Breast epithelium (tissue), 4 donors: Measurements from ENCODE around the gene PTPN21. TPM values are rescaled to one million over a fixed set of nuclear protein-coding genes. Genes with fewer than 3 reads are reported as not detected.
A peak's percentile ranks its signal among the peaks of the same experiment; 100 is the strongest.

ENCODE experiments used
- DNase-seq, 2 donors: peaks; one replicate each; pipeline ENCODE4 v3.0.0-alpha.2; 2019; ENCODE audit warnings: low spot score in 2 of 2
- H3K27ac ChIP-seq, 2 donors: fragments of 200-600 bp; sonication (generic) in 1 of 2; one replicate each; pipeline ENCODE4 v1.5.1; 2016 to 2019; ENCODE audit warnings: mild to moderate bottlenecking in 1 of 2
- H3K27me3 ChIP-seq, 2 donors: fragments of 200-600 bp; sonication (generic) in 1 of 2; one replicate each; pipeline versions ENCODE4 v1.5.1 to v1.6.0; 2017 to 2019; ENCODE audit warnings: control low read depth in 1 of 2, mild to moderate bottlenecking in 1 of 2
- H3K36me3 ChIP-seq: fragments of 200-600 bp; one replicate; pipeline ENCODE4 v1.5.1; 2019
- H3K4me1 ChIP-seq, 2 donors: fragments of 200-600 bp; sonication (generic); one replicate each; pipeline ENCODE4 v1.5.1; 2016 to 2019; ENCODE audit warnings: control low read depth in 1 of 2
- H3K4me3 ChIP-seq, 3 donors: fragments of 200-600 bp; sonication (generic); 1 replicate in 2 of 3; 2 replicates in 1 of 3; pipeline ENCODE4 v1.5.1; 2016 to 2019; ENCODE audit warnings: mild to moderate bottlenecking in 3 of 3, moderate library complexity in 2 of 3
- H3K9me3 ChIP-seq, 2 donors: fragments of 200-600 bp; sonication (generic) in 1 of 2; one replicate each; pipeline ENCODE4 v1.5.1; 2016 to 2019; ENCODE audit warnings: control low read depth in 1 of 2
- CTCF ChIP-seq, 3 donors: fragments of 450-650 bp; IDR thresholded peaks; one replicate each; pipeline ENCODE4 v1.5.1; 2016 to 2017; ENCODE audit warnings: antibody characterized with exemption in 3 of 3, mild to moderate bottlenecking in 3 of 3, moderate library complexity in 3 of 3
- POLR2A ChIP-seq: fragments of 450-650 bp; IDR thresholded peaks from one replicate; pipeline ENCODE4 v1.6.1; 2016; ENCODE audit warnings: antibody characterized with exemption, mild to moderate bottlenecking, moderate library complexity
- POLR2AphosphoS5 ChIP-seq, 3 donors: sonication (generic); formaldehyde crosslinking; IDR thresholded peaks; one replicate each; pipeline ENCODE4 v1.6.1; 2017; ENCODE audit warnings: antibody characterized with exemption in 3 of 3
- intact Hi-C: fragments of 100-400 bp; cut with DNase I; formaldehyde crosslinking; loops from one replicate; pipeline ENCODE4 v1.15.1; 2023; ENCODE audit warnings: low total_unique reads
- total RNA-seq, 3 donors: library from RNA; depleted of rRNA; stranded (reverse); fragments of >200 nt; gene quantifications; one replicate each; pipeline ENCODE4 v1.1.0, GENCODE V29; 2016

The PTPN21 gene
- total RNA-seq, 3 donors from 2014 or later: 14.4 to 18.1 (median 14.5) TPM

GRCh38 chr14:88488897-88489296 is 65.9 kb downstream of the PTPN21 start:
- intact Hi-C loops: no loop called here

GRCh38 chr14:88488081-88488480 is 66.7 kb downstream of the PTPN21 start:
- no peaks in the 10 kb centered on the region for H3K36me3 ChIP-seq
- H3K4me3 ChIP-seq: no peak overlapping the region
- intact Hi-C loops: no loop called here

More at GRCh38 chr14:88488897-88489296, 65.9 kb downstream of the PTPN21 start:
- no peak for TF ChIP-seq POLR2AphosphoS5 (IDR thresholded peaks at IDR 0.05)
- no peak for TF ChIP-seq CTCF (IDR thresholded peaks at IDR 0.05)
- no peak for TF ChIP-seq POLR2A
- Histone ChIP-seq H3K27ac (peak overlapping the region in 1 of 2 donors; percentile 38), H3K4me1 (no peaks in the 10 kb centered on the region), H3K27me3 (no peaks in the 10 kb centered on the region), H3K36me3 (no peaks in the 10 kb centered on the region), H3K4me3 (no peak overlapping the region), H3K9me3 (no peaks in the 10 kb centered on the region)
- DNase-seq: no peak

GRCh38 chr14:88482524-88482923 is 72.3 kb downstream of the PTPN21 start:
- TF ChIP-seq POLR2A: no peak
- Histone ChIP-seq H3K4me1 (no peaks in the 10 kb centered on the region), H3K27me3 (no peaks in the 10 kb centered on the region), H3K4me3 (no peak overlapping the region), H3K27ac (no peak overlapping the region), H3K36me3 (peaks cover 11% of the 10 kb centered on the region), H3K9me3 (no peaks in the 10 kb centered on the region)
- intact Hi-C loops: no loop called here
- DNase-seq: no peak

More at GRCh38 chr14:88488081-88488480, 66.7 kb downstream of the PTPN21 start:
- no peaks in the 10 kb centered on the region for H3K27me3 ChIP-seq
- DNase-seq: no peak
- H3K9me3 ChIP-seq: no peaks in the 10 kb centered on the region
- no peaks in the 10 kb centered on the region for H3K4me1 ChIP-seq
- no peak for TF ChIP-seq CTCF (IDR thresholded peaks at IDR 0.05)
- no peak for TF ChIP-seq POLR2AphosphoS5 (IDR thresholded peaks at IDR 0.05)
- no peak for TF ChIP-seq POLR2A
- peak overlapping the region in 1 of 2 donors; percentile 38 for H3K27ac ChIP-seq

GRCh38 chr14:88481794-88482193 is 73.0 kb downstream of the PTPN21 start:
- intact Hi-C loops: no loop called here
- Histone ChIP-seq H3K4me3 (no peak overlapping the region), H3K27ac (no peak overlapping the region), H3K4me1 (no peaks in the 10 kb centered on the region), H3K36me3 (peaks cover 11% of the 10 kb centered on the region), H3K9me3 (no peaks in the 10 kb centered on the region), H3K27me3 (no peaks in the 10 kb centered on the region)
- TF ChIP-seq POLR2A (no peak), CTCF (IDR thresholded peaks at IDR 0.05) (no peak), POLR2AphosphoS5 (IDR thresholded peaks at IDR 0.05) (no peak)
- DNase-seq: no peak

GRCh38 chr14:88481059-88481458 is 73.7 kb downstream of the PTPN21 start:
- no peaks in the 10 kb centered on the region for H3K27me3 ChIP-seq
- no peak overlapping the region for H3K27ac ChIP-seq
- intact Hi-C loops: no loop called here
- no peaks in the 10 kb centered on the region for H3K4me1 ChIP-seq
- no peak overlapping the region for H3K4me3 ChIP-seq
- TF ChIP-seq POLR2A (no peak), POLR2AphosphoS5 (IDR thresholded peaks at IDR 0.05) (no peak), CTCF (IDR thresholded peaks at IDR 0.05) (no peak)
- H3K36me3 ChIP-seq: peaks cover 11% of the 10 kb centered on the region
- H3K9me3 ChIP-seq: no peaks in the 10 kb centered on the region
- no peak for DNase-seq

GRCh38 chr14:88479574-88479987 is 75.2 kb downstream of the PTPN21 start:
- H3K36me3 ChIP-seq: peaks cover 11% of the 10 kb centered on the region
- TF ChIP-seq POLR2A (no peak), POLR2AphosphoS5 (IDR thresholded peaks at IDR 0.05) (no peak), CTCF (IDR thresholded peaks at IDR 0.05) (no peak)
- H3K9me3 ChIP-seq: no peaks in the 10 kb centered on the region
- H3K4me3 ChIP-seq: no peak overlapping the region
- DNase-seq: no peak
- intact Hi-C loops: no loop called here
- no peak overlapping the region for H3K27ac ChIP-seq
- H3K4me1 ChIP-seq: no peaks in the 10 kb centered on the region
- H3K27me3 ChIP-seq: no peaks in the 10 kb centered on the region
